ENCODE data around the gene LITAF.

Gene LITAF

GRCh38 chr16:11575223-11575589 is 11.5 kb downstream of the LITAF start:
- 0 out of 2 replicates have a peak, but pooled peaks cover 3% of the 10 kb centered on the region for H3K79me2 ChIP-seq (ENCODE audit: insufficient read depth, low read length)

GRCh38 chr16:11572301-11572995 is 14.3 kb downstream of the LITAF start:
- no peaks in the 10 kb centered on the region for H4K20me1 ChIP-seq (ENCODE audit: insufficient read depth, low read length, poor library complexity, severe bottlenecking)
- no peaks in the 10 kb centered on the region for H3K27me3 ChIP-seq (ENCODE audit: insufficient read depth, low read length, poor library complexity, severe bottlenecking)
- H2AFZ ChIP-seq (ENCODE audit: low read length) = no peak overlapping the region
- H3K9ac ChIP-seq (ENCODE audit: low read depth, low read length, poor library complexity, severe bottlenecking) = no peak overlapping the region
- 0 out of 2 replicates have a peak, but pooled peaks cover 3% of the 10 kb centered on the region for H3K79me2 ChIP-seq (ENCODE audit: insufficient read depth, low read length)
- TF ChIP-seq EZH2phosphoT487 (IDR thresholded peaks at IDR 0.05; ENCODE audit: borderline replicate concordance) (no peak), CTCF (conservative IDR thresholded peaks at IDR 0.05; ENCODE audit: low read length) (no peak)
- H3K4me2 ChIP-seq (ENCODE audit: low read depth, low read length, poor library complexity, severe bottlenecking) = no peak overlapping the region
- H3K9me3 ChIP-seq (ENCODE audit: insufficient read depth, low read depth, low read length) = no peaks in the 10 kb centered on the region
- H3K36me3 ChIP-seq (ENCODE audit: insufficient read depth, low read length) = no peaks in the 10 kb centered on the region
- no peaks in the 10 kb centered on the region for H3F3A ChIP-seq (ENCODE audit: low read depth)
- no peaks in the 10 kb centered on the region for H3K9me2 ChIP-seq (replicated peaks; ENCODE audit: low read depth, low read length)
- H3K4me1 ChIP-seq (ENCODE audit: insufficient read depth, low read length, poor library complexity, severe bottlenecking) = peaks cover 7% of the 10 kb centered on the region
- H3K4me3 ChIP-seq (ENCODE audit: low read length, poor library complexity, severe bottlenecking) = no peak overlapping the region

More at GRCh38 chr16:11575223-11575589, 11.5 kb downstream of the LITAF start:
- Histone ChIP-seq H3K36me3 (ENCODE audit: insufficient read depth, low read length) (no peaks in the 10 kb centered on the region), H3K9ac (ENCODE audit: low read depth, low read length, poor library complexity, severe bottlenecking) (no peak overlapping the region), H3K4me2 (ENCODE audit: low read depth, low read length, poor library complexity, severe bottlenecking) (no peak overlapping the region), H3K4me3 (ENCODE audit: low read length, poor library complexity, severe bottlenecking) (no peak overlapping the region), H3F3A (ENCODE audit: low read depth) (no peaks in the 10 kb centered on the region), H3K4me1 (ENCODE audit: insufficient read depth, low read length, poor library complexity, severe bottlenecking) (peaks cover 7% of the 10 kb centered on the region), H3K27me3 (ENCODE audit: insufficient read depth, low read length, poor library complexity, severe bottlenecking) (no peaks in the 10 kb centered on the region), H3K9me2 (replicated peaks; ENCODE audit: low read depth, low read length) (no peaks in the 10 kb centered on the region), H3K9me3 (ENCODE audit: insufficient read depth, low read depth, low read length) (no peaks in the 10 kb centered on the region), H2AFZ (ENCODE audit: low read length) (no peak overlapping the region), H4K20me1 (ENCODE audit: insufficient read depth, low read length, poor library complexity, severe bottlenecking) (no peaks in the 10 kb centered on the region)
- TF ChIP-seq EZH2phosphoT487 (IDR thresholded peaks at IDR 0.05; ENCODE audit: borderline replicate concordance) = no peak
- TF ChIP-seq CTCF (conservative IDR thresholded peaks at IDR 0.05; ENCODE audit: low read length) = no peak

- H3K9ac ChIP-seq (ENCODE audit: low read depth, low read length, poor library complexity, severe bottlenecking) = no peak overlapping the region
- H3F3A ChIP-seq (ENCODE audit: low read depth) = no peaks in the 10 kb centered on the region
- H3K79me2 ChIP-seq (ENCODE audit: insufficient read depth, low read length) = 0 out of 2 replicates have a peak, but pooled peaks cover 3% of the 10 kb centered on the region
- H3K4me1 ChIP-seq (ENCODE audit: insufficient read depth, low read length, poor library complexity, severe bottlenecking) = peaks cover 1% of the 10 kb centered on the region
- H2AFZ ChIP-seq (ENCODE audit: low read length) = no peak overlapping the region
- H3K27me3 ChIP-seq (ENCODE audit: insufficient read depth, low read length, poor library complexity, severe bottlenecking) = no peaks in the 10 kb centered on the region
- TF ChIP-seq CTCF (conservative IDR thresholded peaks at IDR 0.05; ENCODE audit: low read length) = no peak
- TF ChIP-seq EZH2phosphoT487 (IDR thresholded peaks at IDR 0.05; ENCODE audit: borderline replicate concordance) = no peak
- no peaks in the 10 kb centered on the region for H3K36me3 ChIP-seq (ENCODE audit: insufficient read depth, low read length)
- H3K9me3 ChIP-seq (ENCODE audit: insufficient read depth, low read depth, low read length) = no peaks in the 10 kb centered on the region
- no peak overlapping the region for H3K4me2 ChIP-seq (ENCODE audit: low read depth, low read length, poor library complexity, severe bottlenecking)
- no peaks in the 10 kb centered on the region for H3K9me2 ChIP-seq (replicated peaks; ENCODE audit: low read depth, low read length)
- no peak overlapping the region for H3K4me3 ChIP-seq (ENCODE audit: low read length, poor library complexity, severe bottlenecking)
- no peaks in the 10 kb centered on the region for H4K20me1 ChIP-seq (ENCODE audit: insufficient read depth, low read length, poor library complexity, severe bottlenecking)
Observed at GRCh38 chr16:11571549-11571948, 15.2 kb downstream of the LITAF start.

All from Loucy (cell line).